Panc1 (cell line): ENCODE data around the gene SEH1L. TPM values are rescaled to one million over a fixed set of nuclear protein-coding genes. Genes with fewer than 3 reads are reported as not detected.

Source experiments
- ATAC-seq: fragments of 200-7000 bp; cut with Tn5 transposase; 2 replicates; pipeline ENCODE4 v1.9.1; 2020; ENCODE audit warnings: mild to moderate bottlenecking, moderate library complexity
- BruUV-seq: library from RNA; stranded (reverse); fragments of 400-500 nt; replicated peaks from 2 replicates; lab custom pipeline; 2021; lab: Mats Ljungman, UMichigan
- CTCF ChIA-PET: fragments of 300-600 bp; sonication (Branson Sonifier 250); formaldehyde crosslinking; loops from one replicate; lab custom pipeline; 2022; ENCODE audit warnings: antibody characterized with exemption; lab: Charles Lee
- POLR2A ChIA-PET: fragments of 300-600 bp; sonication (Branson Sonifier 250); formaldehyde crosslinking; loops from one replicate; lab custom pipeline; 2022; ENCODE audit warnings: antibody characterized with exemption; lab: Charles Lee
- DNase-seq: peaks from one replicate; pipeline ENCODE4 v3.0.0-alpha.2; 2010; ENCODE audit warnings: low read depth, low spot score
- H3K27ac ChIP-seq: 2 replicates; pipeline ENCODE4 v1.5.1; 2011; ENCODE audit warnings: mild to moderate bottlenecking, low read length, inconsistent platforms
- H3K27me3 ChIP-seq: fragments of 200-500 bp; sonication (Bioruptor generic); 2 replicates; pipeline ENCODE4 v1.6.0; 2014; ENCODE audit warnings: low read length, inconsistent platforms; ENCODE audit not compliant: control insufficient read depth, insufficient read depth
- H3K36me3 ChIP-seq: fragments of 200-500 bp; sonication (Bioruptor generic); 2 replicates; pipeline ENCODE4 v1.5.1; 2014; ENCODE audit warnings: inconsistent platforms, mild to moderate bottlenecking, low read length, moderate library complexity; ENCODE audit not compliant: control insufficient read depth, insufficient read depth
- H3K4me1 ChIP-seq: 2 replicates; pipeline ENCODE4 v1.5.1; 2011; ENCODE audit warnings: inconsistent platforms, mild to moderate bottlenecking, low read length, moderate library complexity; ENCODE audit not compliant: control insufficient read depth, insufficient read depth
- H3K4me3 ChIP-seq, 2 experiments: 2 replicates each; pipeline ENCODE4 v1.5.1; 2011 to 2012; ENCODE audit warnings: low read depth in 2 of 2, low read length in 2 of 2, mild to moderate bottlenecking in 2 of 2, inconsistent platforms in 1 of 2, moderate library complexity in 1 of 2
- H3K9me3 ChIP-seq: fragments of 200-500 bp; sonication (Bioruptor generic); 2 replicates; pipeline ENCODE4 v1.5.1; 2014; ENCODE audit warnings: low read depth, mild to moderate bottlenecking, inconsistent platforms, low read length, moderate library complexity; ENCODE audit not compliant: control insufficient read depth, insufficient read depth
- CTCF ChIP-seq: fragments of 450-650 bp; IDR thresholded peaks from 2 replicates; pipeline ENCODE4 v1.5.1; 2017; ENCODE audit warnings: mild to moderate bottlenecking
- POLR2AphosphoS5 ChIP-seq: IDR thresholded peaks from 2 replicates; pipeline ENCODE4 v1.6.1; 2012; ENCODE audit warnings: mild to moderate bottlenecking, low read depth, low read length, moderate library complexity
- REST ChIP-seq, 2 experiments: IDR thresholded peaks; 2 replicates each; pipeline ENCODE4 v1.6.1; 2011 to 2012; ENCODE audit warnings: low read depth in 2 of 2, control low read depth in 1 of 2, low read length in 1 of 2, mild to moderate bottlenecking in 1 of 2, moderate library complexity in 1 of 2; ENCODE audit not compliant: insufficient read depth in 1 of 2
- SIN3A ChIP-seq: IDR thresholded peaks from 2 replicates; pipeline ENCODE4 v1.6.1; 2012; ENCODE audit warnings: low read depth, mild to moderate bottlenecking, low read length, moderate library complexity, borderline replicate concordance; ENCODE audit not compliant: insufficient read depth
- TCF7L2 ChIP-seq: IDR thresholded peaks from 2 replicates; pipeline ENCODE4 v1.6.1; 2011; ENCODE audit warnings: mild to moderate bottlenecking, low read depth, low read length, inconsistent platforms
- in situ Hi-C: cut with HindIII; loops from 2 replicates; pipeline ENCODE4 v1.10.0; 2016; ENCODE audit warnings: low sequenced_read_pairs, low pct_unique_long_range_greater_than_20kb
- intact Hi-C: fragments of 100-400 bp; cut with micrococcal nuclease; formaldehyde crosslinking; loops from one replicate; pipeline ENCODE4 v1.10.0; 2022; ENCODE audit not compliant: unreplicated experiment
- total RNA-seq: library from RNA; stranded (reverse); gene quantifications from one replicate; pipeline ENCODE4 v1.2.1, GENCODE V29; 2021; ENCODE audit not compliant: unreplicated experiment

SEH1L gene
- total RNA-seq, 1 experiment from 2014 or later, result 86.5 TPM

DNA sequence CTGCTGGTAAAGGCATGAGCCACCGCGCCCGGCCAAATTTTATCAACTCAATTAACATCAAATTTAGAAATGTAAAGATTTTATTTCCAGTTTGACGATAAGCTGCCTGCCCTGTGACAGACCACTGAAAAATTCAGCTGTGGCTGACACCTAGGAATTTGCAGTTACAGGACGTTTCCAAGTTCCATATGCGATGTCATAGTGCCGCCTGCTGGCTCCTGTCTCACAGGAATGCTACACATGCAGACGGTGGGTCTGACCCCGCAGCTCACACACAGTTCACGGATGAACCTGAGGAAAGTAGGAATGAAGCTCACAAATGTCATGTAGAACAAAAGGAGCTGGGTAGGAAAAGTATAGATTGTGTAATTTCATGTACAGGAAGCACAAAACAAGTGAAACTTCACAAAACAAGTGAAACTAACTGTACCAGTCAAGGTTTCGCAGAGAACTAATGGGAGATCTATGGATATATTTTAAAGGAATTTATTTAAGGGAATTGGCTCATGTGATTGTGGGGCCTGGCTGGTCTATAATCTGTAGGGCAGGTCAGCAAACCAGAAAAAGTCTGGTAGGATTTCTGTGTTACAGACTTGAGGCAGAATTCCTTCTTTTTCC, 13.2 kb upstream of the SEH1L start:
- intact Hi-C loops (loop anchor here (1.0 to 2.0 kb wide), 2 partner anchors 190 to 208 kb away; no protein-coding TSS in a partner anchor), in situ Hi-C loops (no loop called here)
- H3K27ac ChIP-seq, result no peak overlapping the region
- peak; percentile 69 for DNase-seq
- H3K9me3 ChIP-seq, result no peaks in the 10 kb centered on the region
- H3K4me3 ChIP-seq, result 0 out of 4 replicates have a peak overlapping the region, but pooled peaks of 1 of the 2 experiments have one; percentile 1
- POLR2A ChIA-PET, result no interaction called here
- CTCF ChIA-PET, result interaction anchor here (0.6 to 1.3 kb wide), 10 partner anchors 13 to 252 kb away, joined by 3 to 9 read pairs (median 4); no protein-coding TSS in a partner anchor
- peak; percentile 99 for ATAC-seq
- no TSS peak for BruUV-seq
- H3K36me3 ChIP-seq, result no peaks in the 10 kb centered on the region
- H3K4me1 ChIP-seq, result no peaks in the 10 kb centered on the region
- TF ChIP-seq TCF7L2, result no peak
- TF ChIP-seq CTCF, result peak; percentile 93
- H3K27me3 ChIP-seq, result no peaks in the 10 kb centered on the region

DNA sequence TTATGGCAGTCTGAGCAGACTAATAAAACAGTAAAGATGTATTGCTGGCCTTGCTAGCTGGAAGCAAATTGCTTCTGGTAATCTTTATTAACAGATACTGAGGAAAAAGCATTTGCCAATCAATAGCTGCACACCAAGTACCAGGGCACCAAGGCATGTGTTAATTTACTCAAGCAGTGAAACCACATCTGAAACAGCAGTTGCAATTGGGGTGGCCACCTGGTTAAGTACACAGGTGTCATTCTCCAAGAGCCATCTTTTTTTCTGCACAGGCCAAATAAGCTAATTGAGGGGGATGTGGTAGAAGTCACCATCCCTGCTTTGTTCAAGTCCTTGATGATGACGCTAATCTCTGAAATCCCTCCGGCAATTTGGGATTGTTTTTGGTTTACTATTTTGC, 8.6 kb upstream of the SEH1L start:
- in situ Hi-C loops, result no loop called here
- Histone ChIP-seq H3K27me3 (no peaks in the 10 kb centered on the region), H3K36me3 (no peaks in the 10 kb centered on the region), H3K4me3 (no peak overlapping the region), H3K4me1 (no peaks in the 10 kb centered on the region), H3K9me3 (no peaks in the 10 kb centered on the region), H3K27ac (no peak overlapping the region)
- no peak for DNase-seq
- intact Hi-C loops, result no loop called here
- BruUV-seq, result no TSS peak
- no peak for ATAC-seq
- CTCF ChIA-PET, result interaction anchor here (0.7 kb wide), 1 partner anchor 468 kb away, joined by 3 read pairs; no protein-coding TSS in a partner anchor
- POLR2A ChIA-PET, result no interaction called here
- TF ChIP-seq POLR2AphosphoS5, result no peak
- TF ChIP-seq TCF7L2, result no peak
- TF ChIP-seq CTCF, result no peak
- TF ChIP-seq SIN3A, result no peak
- TF ChIP-seq REST (IDR thresholded peaks at IDR 0.05; ENCODE audit: insufficient read depth in 1 of 2, low read depth in 2 of 2, low read length in 1 of 2), result no peak
